ENCODE measurements around the gene PYGB.

Gene PYGB

DNA sequence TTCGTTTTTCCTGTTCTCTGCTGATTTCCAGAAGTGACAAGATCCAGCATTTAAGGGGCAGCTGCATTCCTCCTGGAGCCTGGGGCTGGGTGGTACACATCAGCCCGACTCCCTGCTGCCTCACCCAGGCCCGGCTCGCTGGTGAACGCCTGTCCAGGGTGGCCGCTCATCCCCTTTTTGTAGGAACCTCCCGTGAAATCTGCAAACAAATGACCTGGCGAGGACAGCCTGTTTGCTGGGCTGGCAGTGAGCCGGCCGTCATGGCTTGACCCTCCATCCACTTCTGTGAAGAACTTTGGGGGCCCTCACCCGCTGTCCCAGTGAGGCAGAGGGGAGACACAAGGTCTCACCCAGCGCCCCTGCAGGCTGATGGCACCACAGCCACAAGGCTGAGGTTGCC, 39.0 kb downstream of the PYGB start:
- no peaks in the 10 kb centered on the region for H3K79me2 ChIP-seq (ENCODE audit: insufficient read depth, low read depth)
- H3K36me3 ChIP-seq (ENCODE audit: insufficient read depth), result no peaks in the 10 kb centered on the region; the same call in 1 of the 2 replicates
- H2AFZ ChIP-seq (ENCODE audit: low read depth), result no peak overlapping the region
- H3K4me3 ChIP-seq (IDR thresholded peaks at IDR 0.05; ENCODE audit: insufficient read depth, low read depth, low read length), result no peak overlapping the region
- H3K4me2 ChIP-seq, result no peak overlapping the region
- no peak overlapping the region for H3K9ac ChIP-seq
- H4K20me1 ChIP-seq (ENCODE audit: insufficient read depth), result no peaks in the 10 kb centered on the region
- TF ChIP-seq CTCF (conservative IDR thresholded peaks at IDR 0.05; ENCODE audit: low read depth, low read length), result no peak
- no peak overlapping the region for H3K27ac ChIP-seq
- no peaks in the 10 kb centered on the region for H3K27me3 ChIP-seq (ENCODE audit: insufficient read depth, low read depth)
- peaks cover 50% of the 10 kb centered on the region for H3K4me1 ChIP-seq (ENCODE audit: low read depth, poor library complexity, severe bottlenecking)

DNA sequence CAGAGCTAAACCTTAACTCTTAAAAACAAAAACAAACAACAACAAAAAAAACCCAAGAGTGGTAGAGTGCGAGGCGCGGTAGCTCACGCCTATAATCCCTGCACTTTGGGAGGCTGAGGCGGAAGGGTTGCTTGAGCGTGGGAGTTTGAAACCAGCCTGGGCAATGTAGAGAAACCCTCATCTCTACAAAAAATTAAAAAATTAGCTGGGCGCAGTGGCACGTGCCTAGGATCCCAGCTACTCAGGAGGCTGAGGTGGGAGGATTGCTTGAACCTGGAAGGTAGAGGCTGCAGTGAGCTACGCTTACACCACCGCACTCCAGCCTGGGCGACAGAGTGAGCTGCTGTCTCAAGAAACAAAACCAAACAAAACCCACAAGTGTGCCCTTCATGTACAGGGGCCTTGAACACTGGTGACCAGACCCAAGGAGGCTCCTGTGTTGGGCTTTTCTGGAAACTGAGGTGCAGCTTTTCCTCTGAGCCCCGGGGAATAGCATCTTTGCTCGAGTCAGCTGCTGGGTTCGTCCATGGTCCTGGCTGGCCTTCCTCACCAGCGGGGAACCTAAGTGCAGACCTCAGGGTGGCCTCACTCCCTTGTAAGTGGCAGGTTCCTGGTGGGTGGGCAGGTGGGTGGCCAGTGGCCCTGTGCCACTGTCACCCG, 39.9 kb downstream of the PYGB start:
- H3K4me2 ChIP-seq, result no peak overlapping the region
- no peaks in the 10 kb centered on the region for H3K27me3 ChIP-seq (ENCODE audit: insufficient read depth, low read depth)
- H4K20me1 ChIP-seq (ENCODE audit: insufficient read depth), result no peaks in the 10 kb centered on the region
- no peak overlapping the region for H3K4me3 ChIP-seq (IDR thresholded peaks at IDR 0.05; ENCODE audit: insufficient read depth, low read depth, low read length)
- H3K4me1 ChIP-seq (ENCODE audit: low read depth, poor library complexity, severe bottlenecking), result peaks cover 47% of the 10 kb centered on the region
- no peaks in the 10 kb centered on the region; the same call in 1 of the 2 replicates for H3K36me3 ChIP-seq (ENCODE audit: insufficient read depth)
- peak overlapping the region; percentile 45; the same call in 1 of the 2 replicates for H3K27ac ChIP-seq
- no peak overlapping the region for H3K9ac ChIP-seq
- H3K79me2 ChIP-seq (ENCODE audit: insufficient read depth, low read depth), result no peaks in the 10 kb centered on the region
- no peak overlapping the region for H2AFZ ChIP-seq (ENCODE audit: low read depth)
- TF ChIP-seq CTCF (conservative IDR thresholded peaks at IDR 0.05; ENCODE audit: low read depth, low read length), result no peak

DNA sequence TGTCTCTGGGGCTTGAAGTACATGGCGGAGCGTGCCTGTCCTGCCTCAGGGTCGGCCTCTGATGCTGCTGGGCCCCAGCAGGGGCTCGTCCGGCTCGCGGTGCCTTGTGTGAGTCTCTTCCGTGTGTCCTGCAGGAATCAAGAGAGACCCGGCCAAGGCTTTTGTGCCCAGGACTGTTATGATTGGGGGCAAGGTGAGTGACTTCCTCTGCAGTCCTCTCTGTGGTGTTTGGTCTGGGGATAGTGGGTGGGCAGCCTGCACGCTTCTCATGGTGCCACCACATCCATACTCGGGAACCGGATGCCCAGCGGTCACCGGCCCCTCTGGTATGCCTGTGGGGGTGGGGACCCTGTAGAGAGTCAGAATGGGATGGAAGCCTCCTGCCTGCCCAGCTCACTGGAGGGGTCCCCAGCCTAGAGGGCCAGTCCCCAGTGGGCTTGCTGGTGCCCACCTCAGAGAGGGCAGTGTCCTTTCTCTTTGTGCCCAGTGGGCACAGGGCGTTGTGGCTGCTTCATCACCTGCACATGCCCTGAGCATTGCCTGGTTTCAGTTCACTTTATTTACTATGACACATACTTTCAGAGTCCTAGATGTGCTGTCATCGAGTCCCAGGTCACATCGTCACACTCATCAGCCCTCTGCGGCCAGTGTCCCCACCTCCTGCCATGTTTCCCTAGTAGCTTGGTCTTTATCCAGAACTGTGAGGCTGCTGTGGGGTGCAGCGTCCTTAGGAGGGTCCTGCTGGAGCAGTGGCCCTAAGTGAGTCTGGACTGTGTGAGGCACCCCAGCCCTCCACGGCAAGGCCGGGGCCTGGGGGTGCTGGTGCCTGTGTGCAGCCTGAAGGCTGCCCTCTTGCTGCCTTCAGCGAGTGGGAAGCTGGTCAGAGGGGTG, 40.7 kb downstream of the PYGB start:
- TF ChIP-seq CTCF (conservative IDR thresholded peaks at IDR 0.05; ENCODE audit: low read depth, low read length), result no peak
- H2AFZ ChIP-seq (ENCODE audit: low read depth), result no peak overlapping the region
- no peaks in the 10 kb centered on the region for H4K20me1 ChIP-seq (ENCODE audit: insufficient read depth)
- no peaks in the 10 kb centered on the region for H3K27me3 ChIP-seq (ENCODE audit: insufficient read depth, low read depth)
- peak overlapping the region; percentile 45; the same call in 1 of the 2 replicates for H3K27ac ChIP-seq
- peaks cover 45% of the 10 kb centered on the region for H3K4me1 ChIP-seq (ENCODE audit: low read depth, poor library complexity, severe bottlenecking)
- H3K79me2 ChIP-seq (ENCODE audit: insufficient read depth, low read depth), result no peaks in the 10 kb centered on the region
- H3K9ac ChIP-seq, result no peak overlapping the region
- H3K36me3 ChIP-seq (ENCODE audit: insufficient read depth), result no peaks in the 10 kb centered on the region; the same call in 1 of the 2 replicates
- no peak overlapping the region for H3K4me3 ChIP-seq (IDR thresholded peaks at IDR 0.05; ENCODE audit: insufficient read depth, low read depth, low read length)
- peak overlapping the region; percentile 33; the same call in 1 of the 2 replicates for H3K4me2 ChIP-seq

DNA sequence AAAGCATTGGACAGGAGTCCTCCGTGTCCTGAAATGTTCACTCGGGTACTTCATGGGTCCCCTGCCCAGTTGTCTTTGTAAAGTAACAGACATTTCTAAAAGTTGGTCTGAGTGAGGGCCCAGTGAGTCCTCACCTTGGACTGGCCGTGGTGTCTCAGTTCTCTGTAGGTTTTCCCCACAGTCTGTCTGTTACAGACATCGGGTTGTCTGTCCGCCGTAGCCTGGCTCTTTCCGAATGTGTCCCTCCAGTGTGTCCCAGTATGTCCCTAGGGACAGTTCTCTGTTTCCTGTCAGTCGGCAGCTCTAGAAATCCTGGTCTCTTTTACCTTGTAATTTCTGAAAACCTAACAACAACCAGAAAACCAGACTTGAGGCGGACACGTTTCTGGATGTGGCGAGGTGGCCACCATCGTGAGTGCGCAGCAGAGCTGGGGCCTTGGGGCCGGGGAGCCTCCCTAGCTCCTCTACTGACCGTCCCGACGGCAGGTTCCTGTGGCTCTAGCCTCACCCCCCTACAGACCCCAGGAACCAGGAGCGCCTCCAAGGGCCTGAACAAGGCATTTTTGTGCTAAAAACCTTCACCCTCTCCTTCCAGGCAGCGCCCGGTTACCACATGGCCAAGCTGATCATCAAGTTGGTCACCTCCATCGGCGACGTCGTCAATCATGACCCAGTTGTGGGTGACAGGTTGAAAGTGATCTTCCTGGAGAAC, 42.2 kb downstream of the PYGB start:
- no peak for TF ChIP-seq CTCF (conservative IDR thresholded peaks at IDR 0.05; ENCODE audit: low read depth, low read length)
- Histone ChIP-seq H3K36me3 (ENCODE audit: insufficient read depth) (no peaks in the 10 kb centered on the region), H3K4me1 (ENCODE audit: low read depth, poor library complexity, severe bottlenecking) (peaks cover 53% of the 10 kb centered on the region), H4K20me1 (ENCODE audit: insufficient read depth) (no peaks in the 10 kb centered on the region), H3K27me3 (ENCODE audit: insufficient read depth, low read depth) (no peaks in the 10 kb centered on the region), H3K27ac (no peak overlapping the region; the same call in 1 of the 2 replicates), H3K79me2 (ENCODE audit: insufficient read depth, low read depth) (no peaks in the 10 kb centered on the region), H3K4me2 (no peak overlapping the region), H3K4me3 (IDR thresholded peaks at IDR 0.05; ENCODE audit: insufficient read depth, low read depth, low read length) (no peak overlapping the region), H2AFZ (ENCODE audit: low read depth) (no peak overlapping the region), H3K9ac (no peak overlapping the region)

All from KMS-11 (cell line).